ENCODE data around the gene RNF212. TPM values are rescaled to one million over a fixed set of nuclear protein-coding genes. Genes with fewer than 3 reads are reported as not detected.

The RNF212 gene
- total RNA-seq, 1 donor from 2014 or later, result not detected

GRCh38 chr4:1093391-1094335, 19.7 kb downstream of the RNF212 start:
- Histone ChIP-seq H3K36me3 (no peaks in the 10 kb centered on the region), H3K4me3 (no peak overlapping the region), H3K27me3 (no peaks in the 10 kb centered on the region), H3K27ac (no peak overlapping the region), H3K4me1 (no peaks in the 10 kb centered on the region), H3K9me3 (no peaks in the 10 kb centered on the region)
- intact Hi-C loops (cut with DNase I), result no loop called here
- peak in 1 of 2 donors; percentile 54 for DNase-seq (ENCODE audit: low spot score in 2 of 2)
- TF ChIP-seq CTCF (IDR thresholded peaks at IDR 0.05), result no peak

GRCh38 chr4:1092983-1093361, 20.4 kb downstream of the RNF212 start:
- intact Hi-C loops (cut with DNase I), result no loop called here
- H3K36me3 ChIP-seq, result no peaks in the 10 kb centered on the region
- H3K27ac ChIP-seq, result no peak overlapping the region
- no peak for TF ChIP-seq CTCF (IDR thresholded peaks at IDR 0.05)
- no peaks in the 10 kb centered on the region for H3K4me1 ChIP-seq
- no peaks in the 10 kb centered on the region for H3K27me3 ChIP-seq
- no peaks in the 10 kb centered on the region for H3K9me3 ChIP-seq
- DNase-seq (ENCODE audit: low spot score in 2 of 2), result no peak
- H3K4me3 ChIP-seq, result no peak overlapping the region

- no peaks in the 10 kb centered on the region for H3K9me3 ChIP-seq
- H3K4me1 ChIP-seq, result no peaks in the 10 kb centered on the region
- intact Hi-C loops (cut with DNase I), result no loop called here
- H3K27me3 ChIP-seq, result no peaks in the 10 kb centered on the region
- H3K4me3 ChIP-seq, result no peak overlapping the region
- DNase-seq (ENCODE audit: low spot score in 2 of 2), result no peak
- TF ChIP-seq CTCF (IDR thresholded peaks at IDR 0.05), result no peak
- no peak overlapping the region for H3K27ac ChIP-seq
- H3K36me3 ChIP-seq, result no peaks in the 10 kb centered on the region
Measured at GRCh38 chr4:1092026-1092982, 21.1 kb downstream of the RNF212 start.

- H3K4me1 ChIP-seq, result no peaks in the 10 kb centered on the region
- no peak overlapping the region for H3K27ac ChIP-seq
- H3K4me3 ChIP-seq, result no peak overlapping the region
- no peaks in the 10 kb centered on the region for H3K36me3 ChIP-seq
- H3K9me3 ChIP-seq, result no peaks in the 10 kb centered on the region
- H3K27me3 ChIP-seq, result no peaks in the 10 kb centered on the region
- no peak for TF ChIP-seq CTCF (IDR thresholded peaks at IDR 0.05)
- intact Hi-C loops (cut with DNase I), result no loop called here
- DNase-seq (ENCODE audit: low spot score in 2 of 2), result no peak
Measured at GRCh38 chr4:1091561-1091995, 21.8 kb downstream of the RNF212 start.

- H3K4me1 ChIP-seq, result no peaks in the 10 kb centered on the region
- no peaks in the 10 kb centered on the region for H3K27me3 ChIP-seq
- no peak overlapping the region for H3K27ac ChIP-seq
- no peak overlapping the region for H3K4me3 ChIP-seq
- no peak for TF ChIP-seq CTCF (IDR thresholded peaks at IDR 0.05)
- H3K9me3 ChIP-seq, result no peaks in the 10 kb centered on the region
- H3K36me3 ChIP-seq, result no peaks in the 10 kb centered on the region
- intact Hi-C loops (cut with DNase I), result no loop called here
- DNase-seq (ENCODE audit: low spot score in 2 of 2), result peak in 1 of 2 donors; percentile 35
Measured at GRCh38 chr4:1090465-1091440, 22.6 kb downstream of the RNF212 start.
